ENCODE data around the gene L3MBTL3.

L3MBTL3 gene

GRCh38 chr6:130178692-130179091 is 160.3 kb downstream of the L3MBTL3 start:
- TF ChIP-seq CTCF (IDR thresholded peaks at IDR 0.05; ENCODE audit: low read depth, low read length, missing control alignments) = no peak
- H3K4me3 ChIP-seq (replicated peaks; ENCODE audit: low read depth, low read length) = no peak overlapping the region
- DNase-seq (ENCODE audit: extremely low read depth, low read depth) = peak; percentile 50

GRCh38 chr6:130182466-130182865 is 164.1 kb downstream of the L3MBTL3 start:
- no peak for DNase-seq (ENCODE audit: extremely low read depth, low read depth)
- no peak overlapping the region for H3K4me3 ChIP-seq (replicated peaks; ENCODE audit: low read depth, low read length)
- no peak for TF ChIP-seq CTCF (IDR thresholded peaks at IDR 0.05; ENCODE audit: low read depth, low read length, missing control alignments)

GRCh38 chr6:130183271-130184222 is 165.2 kb downstream of the L3MBTL3 start:
- TF ChIP-seq CTCF (IDR thresholded peaks at IDR 0.05; ENCODE audit: low read depth, low read length, missing control alignments) = no peak
- no peak overlapping the region for H3K4me3 ChIP-seq (replicated peaks; ENCODE audit: low read depth, low read length)
- no peak for DNase-seq (ENCODE audit: extremely low read depth, low read depth)

GRCh38 chr6:130185658-130186057 is 167.3 kb downstream of the L3MBTL3 start:
- TF ChIP-seq CTCF (IDR thresholded peaks at IDR 0.05; ENCODE audit: low read depth, low read length, missing control alignments) = no peak
- no peak for DNase-seq (ENCODE audit: extremely low read depth, low read depth)
- H3K4me3 ChIP-seq (replicated peaks; ENCODE audit: low read depth, low read length) = no peak overlapping the region

- no peak overlapping the region for H3K4me3 ChIP-seq (replicated peaks; ENCODE audit: low read depth, low read length)
- DNase-seq (ENCODE audit: extremely low read depth, low read depth) = no peak
- no peak for TF ChIP-seq CTCF (IDR thresholded peaks at IDR 0.05; ENCODE audit: low read depth, low read length, missing control alignments)
Observed at GRCh38 chr6:130187335-130188206, 169.2 kb downstream of the L3MBTL3 start.

- no peak for DNase-seq (ENCODE audit: extremely low read depth, low read depth)
- TF ChIP-seq CTCF (IDR thresholded peaks at IDR 0.05; ENCODE audit: low read depth, low read length, missing control alignments) = no peak
- no peak overlapping the region for H3K4me3 ChIP-seq (replicated peaks; ENCODE audit: low read depth, low read length)
Observed at GRCh38 chr6:130188207-130188899, 170.0 kb downstream of the L3MBTL3 start.
